CD14-positive monocyte (primary cell): ENCODE measurements around the gene ZNF486. TPM values are rescaled to one million over a fixed set of nuclear protein-coding genes. Genes with fewer than 3 reads are reported as not detected.
"Not testable (repeated sequence)": the region's sequence is repeated elsewhere in the genome, so short reads cannot be mapped to it uniquely, and the experiment has no call there.

Source experiments
- DNase-seq, 3 donors: peaks; one replicate each; pipeline ENCODE4 v3.0.0-alpha.2; 2011 to 2022
- H2AFZ ChIP-seq: 2 replicates; pipeline ENCODE4 v1.6.0; 2012; ENCODE audit warnings: mild to moderate bottlenecking, low read depth, low read length, inconsistent platforms; ENCODE audit not compliant: insufficient read depth, poor library complexity, severe bottlenecking
- H3K27ac ChIP-seq, 2 donors: 1 replicate in 1 of 2; 2 replicates in 1 of 2; pipeline ENCODE4 v1.5.1; 2012 to 2013; ENCODE audit warnings: low read length in 2 of 2, control low read depth in 1 of 2, inconsistent platforms in 1 of 2, low read depth in 1 of 2, mild to moderate bottlenecking in 1 of 2
- H3K27me3 ChIP-seq, 2 donors: one replicate each; pipeline versions ENCODE4 v1.6.0 to v1.6.1; 2011 to 2013; ENCODE audit warnings: low read length in 2 of 2; ENCODE audit not compliant: control insufficient read depth in 2 of 2, insufficient read depth in 2 of 2
- H3K36me3 ChIP-seq, 2 donors: replicated peaks in 1 of 2; 1 replicate in 1 of 2; 2 replicates in 1 of 2; pipeline versions ENCODE4 v1.5.1 to v1.6.1; 2012 to 2013; ENCODE audit warnings: low read length in 2 of 2, control low read depth in 1 of 2, inconsistent platforms in 1 of 2, mild to moderate bottlenecking in 1 of 2; ENCODE audit not compliant: insufficient read depth in 2 of 2, control insufficient read depth in 1 of 2
- H3K4me1 ChIP-seq, 2 donors: 1 replicate in 1 of 2; 2 replicates in 1 of 2; pipeline versions ENCODE4 v1.5.1 to v1.6.1; 2012 to 2013; ENCODE audit warnings: low read length in 2 of 2, control low read depth in 1 of 2, inconsistent platforms in 1 of 2, mild to moderate bottlenecking in 1 of 2, moderate library complexity in 1 of 2; ENCODE audit not compliant: insufficient read depth in 2 of 2, control insufficient read depth in 1 of 2
- H3K4me2 ChIP-seq: replicated peaks from 2 replicates; pipeline ENCODE3; 2012; ENCODE audit warnings: low read length, moderate library complexity, mild to moderate bottlenecking; ENCODE audit not compliant: poor library complexity, severe bottlenecking; ENCODE audit errors: extremely low read depth
- H3K4me3 ChIP-seq, 3 experiments: fragments of 200-600 bp in 1 of 3; sonication (generic) in 1 of 3; replicated peaks in 1 of 3; 1 replicate in 2 of 3; 2 replicates in 1 of 3; pipeline ENCODE4 v1.5.1; 2011 to 2013; ENCODE audit warnings: low read length in 3 of 3, mild to moderate bottlenecking in 3 of 3, control low read depth in 2 of 3, low read depth in 2 of 3, inconsistent platforms in 1 of 3, moderate library complexity in 1 of 3
- H3K79me2 ChIP-seq: 2 replicates; pipeline ENCODE4 v1.6.0; 2012; ENCODE audit warnings: mild to moderate bottlenecking, control low read depth, inconsistent platforms, low read length, moderate library complexity; ENCODE audit not compliant: insufficient read depth
- H3K9ac ChIP-seq: 2 replicates; pipeline ENCODE4 v1.6.0; 2017; ENCODE audit warnings: low read length, mild to moderate bottlenecking; ENCODE audit not compliant: insufficient read depth, poor library complexity, severe bottlenecking
- H3K9me3 ChIP-seq, 2 donors: replicated peaks in 1 of 2; 1 replicate in 1 of 2; 2 replicates in 1 of 2; pipeline versions ENCODE4 v1.5.1 to v1.6.1; 2012 to 2013; ENCODE audit warnings: low read length in 2 of 2, control low read depth in 1 of 2; ENCODE audit not compliant: control insufficient read depth in 1 of 2, insufficient read depth in 1 of 2
- H4K20me1 ChIP-seq: 2 replicates; pipeline ENCODE4 v1.6.0; 2012; ENCODE audit warnings: mild to moderate bottlenecking, low read length, control low read depth, moderate library complexity; ENCODE audit not compliant: insufficient read depth
- H3K27ac Mint-ChIP-seq, 7 donors: one replicate each; pipeline ENCODE4 v1.8.0; 2020; ENCODE audit warnings: mild to moderate bottlenecking in 7 of 7, mixed read lengths in 7 of 7, moderate library complexity in 6 of 7, inconsistent platforms in 2 of 7
- H3K27me3 Mint-ChIP-seq, 3 donors: one replicate each; pipeline ENCODE4 v1.8.0; 2021 to 2022; ENCODE audit warnings: low read depth in 3 of 3, mild to moderate bottlenecking in 3 of 3, mixed read lengths in 3 of 3, moderate library complexity in 3 of 3, inconsistent platforms in 1 of 3
- H3K36me3 Mint-ChIP-seq, 2 donors: one replicate each; pipeline ENCODE4 v1.8.0; 2020; ENCODE audit warnings: mixed read lengths in 2 of 2, inconsistent platforms in 1 of 2, mild to moderate bottlenecking in 1 of 2
- H3K4me1 Mint-ChIP-seq: one replicate; pipeline ENCODE4 v1.8.0; 2020; ENCODE audit warnings: mild to moderate bottlenecking, mixed read lengths
- H3K4me3 Mint-ChIP-seq, 2 donors: one replicate each; pipeline ENCODE4 v1.8.0; 2020; ENCODE audit warnings: mild to moderate bottlenecking in 2 of 2, mixed read lengths in 2 of 2, moderate library complexity in 1 of 2
- H3K9me3 Mint-ChIP-seq, 7 donors: one replicate each; pipeline ENCODE4 v1.8.0; 2020 to 2022; ENCODE audit warnings: mixed read lengths in 7 of 7, mild to moderate bottlenecking in 6 of 7, moderate library complexity in 6 of 7, inconsistent platforms in 2 of 7
- CTCF ChIP-seq: fragments of 200-600 bp; IDR thresholded peaks from one replicate; pipeline ENCODE4 v1.8.0; 2022; ENCODE audit warnings: antibody characterized with exemption, mild to moderate bottlenecking
- WGBS: methylation state at CpG from one replicate; pipeline ENCODE4 v1.1.5; 2013; ENCODE audit warnings: missing lambda C conversion rate; ENCODE audit not compliant: insufficient coverage; 5-methylcytosine and 5-hydroxymethylcytosine counted together
- intact Hi-C, 2 donors: fragments of 100-400 bp; cut with micrococcal nuclease; formaldehyde crosslinking; loops; one replicate each; pipeline versions ENCODE4 v1.15.0 to v1.15.1; 2023
- polyA plus RNA-seq, 3 donors: library from polyadenylated mRNA; depleted of rRNA in 1 of 3; unstranded in 2 of 3; stranded (reverse) in 1 of 3; fragments of 300-500 nt in 2 of 3; fragments of >200 nt in 1 of 3; fragmentation: Illumina TruSeq in 2 of 3; gene quantifications; 1 replicate in 2 of 3; 2 replicates in 1 of 3; pipeline ENCODE4 v1.2.3, GENCODE V29; 2012 to 2021

Gene ZNF486
- polyA plus RNA-seq, 3 donors: 0.44 to 0.72 (median 0.53) TPM

- no peak for DNase-seq
- no peak overlapping the region for H3K9ac ChIP-seq
- intact Hi-C loops: no loop called here
- Mint-ChIP-seq H3K4me1 (no peaks in the 10 kb centered on the region), H3K27me3 (peaks cover 0 to 2% (median 1%) of the 10 kb centered on the region in 3 donors), H3K9me3 (peaks cover 0 to 27% (median 18%) of the 10 kb centered on the region in 7 donors), H3K4me3 (no peak overlapping the region), H3K27ac (no peak overlapping the region), H3K36me3 (no peaks in the 10 kb centered on the region)
- H3K4me1 ChIP-seq: no peaks in the 10 kb centered on the region
- H3K9me3 ChIP-seq: peaks cover 5 to 22% of the 10 kb centered on the region in 2 donors
- no peaks in the 10 kb centered on the region for H3K36me3 ChIP-seq
- no peak for TF ChIP-seq CTCF
- H3K27me3 ChIP-seq: no peaks in the 10 kb centered on the region
- H3K27ac ChIP-seq: no peak overlapping the region
- no peak overlapping the region for H2AFZ ChIP-seq
- H3K4me3 ChIP-seq: no peak overlapping the region
- no peaks in the 10 kb centered on the region for H3K79me2 ChIP-seq
- no peaks in the 10 kb centered on the region for H4K20me1 ChIP-seq
- H3K4me2 ChIP-seq: no peak overlapping the region
Measured at GRCh38 chr19:20245309-20245708, 78.3 kb downstream of the ZNF486 start.

- no peak overlapping the region for H3K4me3 Mint-ChIP-seq
- H3K4me2 ChIP-seq: no peak overlapping the region
- no peak overlapping the region for H3K27ac ChIP-seq
- H3K36me3 ChIP-seq: no peaks in the 10 kb centered on the region
- H3K9me3 ChIP-seq: peaks cover 5 to 7% of the 10 kb centered on the region in 2 donors
- no peaks in the 10 kb centered on the region for H4K20me1 ChIP-seq
- TF ChIP-seq CTCF: no peak
- H3K4me1 Mint-ChIP-seq: no peaks in the 10 kb centered on the region
- no peak for DNase-seq
- H3K9ac ChIP-seq: no peak overlapping the region
- intact Hi-C loops: no loop called here
- H3K79me2 ChIP-seq: no peaks in the 10 kb centered on the region
- no peaks in the 10 kb centered on the region for H3K4me1 ChIP-seq
- H3K27ac Mint-ChIP-seq: peak overlapping the region in 1 of 7 donors; percentile 14
- no peaks in the 10 kb centered on the region for H3K27me3 ChIP-seq
- H3K36me3 Mint-ChIP-seq: no peaks in the 10 kb centered on the region
- H3K27me3 Mint-ChIP-seq: peaks cover 0 to 2% (median 1%) of the 10 kb centered on the region in 3 donors
- H3K9me3 Mint-ChIP-seq: peaks cover 2 to 22% (median 15%) of the 10 kb centered on the region in 7 donors
- no peak overlapping the region for H2AFZ ChIP-seq
- 87% methylated on average over 5 of the region's 10 CpGs for WGBS
- no peak overlapping the region for H3K4me3 ChIP-seq
Measured at GRCh38 chr19:20247016-20247683, 80.1 kb downstream of the ZNF486 start.

GRCh38 chr19:20248258-20248657, 81.2 kb downstream of the ZNF486 start:
- H3K27me3 Mint-ChIP-seq, H3K4me1 Mint-ChIP-seq, H3K27me3 ChIP-seq, H3K36me3 Mint-ChIP-seq, H3K9me3 ChIP-seq, H3K4me3 Mint-ChIP-seq, H3K27ac ChIP-seq, H3K4me1 ChIP-seq, H3K4me2 ChIP-seq, H3K79me2 ChIP-seq, H3K27ac Mint-ChIP-seq, H4K20me1 ChIP-seq, H3K4me3 ChIP-seq, intact Hi-C loops, H2AFZ ChIP-seq, H3K36me3 ChIP-seq, H3K9ac ChIP-seq, DNase-seq: not testable (repeated sequence)
- WGBS: no CpG with 5 or more reads among the region's 2 CpGs
- peaks cover 2 to 19% (median 14%) of the 10 kb centered on the region in 7 donors for H3K9me3 Mint-ChIP-seq
